Mucosa of descending colon (tissue), 3 donors: ENCODE results near the gene PLA2G4B. TPM values are rescaled to one million over a fixed set of nuclear protein-coding genes. Genes with fewer than 3 reads are reported as not detected.

ENCODE experiments used
- ATAC-seq: fragments of 200-7000 bp; cut with Tn5 transposase; one replicate; pipeline ENCODE4 v1.9.1; 2020; ENCODE audit warnings: mild to moderate bottlenecking, moderate library complexity
- DNase-seq, 3 donors: peaks; one replicate each; pipeline ENCODE4 v3.0.0-alpha.2; 2020
- H3K36me3 ChIP-seq: fragments of 200-600 bp; one replicate; pipeline ENCODE4 v1.8.0; 2021; ENCODE audit warnings: low read depth, mild to moderate bottlenecking
- H3K4me1 ChIP-seq: fragments of 200-600 bp; one replicate; pipeline ENCODE4 v1.8.0; 2021; ENCODE audit warnings: low read depth, mild to moderate bottlenecking
- H3K4me3 ChIP-seq: fragments of 200-600 bp; one replicate; pipeline ENCODE4 v1.8.0; 2021; ENCODE audit warnings: mild to moderate bottlenecking
- H3K9me3 ChIP-seq: fragments of 200-600 bp; one replicate; pipeline ENCODE4 v1.8.0; 2021; ENCODE audit warnings: mild to moderate bottlenecking
- intact Hi-C, 2 donors: fragments of 100-400 bp; cut with DNase I in 1 of 2; cut with micrococcal nuclease in 1 of 2; formaldehyde crosslinking; loops; one replicate each; pipeline versions ENCODE4 v1.11.0 to v1.11.1; 2022; cut with DNase I, micrococcal nuclease
- total RNA-seq, 3 donors: library from RNA; stranded (reverse); fragmentation: NEBNext Ultra II Directional in 2 of 3; extraction: Animal tissue kit (Norgen Biotek cat#: 25700) in 2 of 3; gene quantifications; one replicate each; pipeline versions ENCODE4 v1.2.1 to v1.2.4, GENCODE V29; 2021 to 2023
- TF ChIP-seq, protein P1 (sequence below): fragments of 200-600 bp; IDR thresholded peaks from one replicate; pipeline ENCODE4 v1.8.0; 2022; ENCODE audit warnings: antibody characterized with exemption, mild to moderate bottlenecking
- donor health status: DM: no; HTN: no; CAD: no; lungs with moderate emphysema.
- donor health status: DM: no; HTN: no; CAD: no.
- donor health status: DM: no; HTN: yes; CAD: no.

The PLA2G4B gene
- total RNA-seq, 3 donors from 2014 or later = 5.2 to 9.7 (median 6.4) TPM

DNA sequence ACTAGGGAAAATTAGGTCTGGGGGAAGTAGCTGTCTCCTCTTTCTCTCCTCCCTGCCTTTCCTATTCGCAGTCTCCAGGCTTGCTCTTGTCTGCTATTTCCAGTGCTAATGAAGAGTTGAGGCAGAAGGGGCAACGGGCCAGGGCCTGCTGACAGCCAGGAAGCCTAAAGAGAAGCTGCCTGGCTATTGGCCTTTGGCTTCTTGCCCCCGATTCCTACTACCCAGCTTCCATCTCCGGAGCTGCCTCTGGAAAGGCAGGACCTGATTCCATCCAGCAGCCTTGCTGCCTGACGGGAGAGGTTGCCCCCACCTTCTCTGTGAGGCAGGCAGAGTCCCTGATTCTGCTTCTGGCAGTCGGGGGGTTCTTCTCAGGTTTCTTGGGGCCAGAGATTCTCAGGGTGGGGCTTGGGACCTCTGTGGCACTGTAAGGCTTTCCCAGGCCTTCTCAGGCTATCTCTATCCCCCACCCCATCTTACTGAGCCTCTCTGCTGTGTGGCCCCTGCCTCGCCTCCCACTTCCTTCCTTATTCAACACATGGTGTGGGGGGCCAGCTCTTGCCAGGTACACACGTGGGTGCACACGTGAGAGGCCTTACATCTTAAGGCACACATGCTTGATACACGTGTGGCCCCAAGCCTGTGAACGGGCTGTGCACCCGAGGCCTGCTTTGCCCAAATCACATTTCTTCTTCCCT is 29.0 kb upstream of the PLA2G4B start:
- TF ChIP-seq, protein P1, sequence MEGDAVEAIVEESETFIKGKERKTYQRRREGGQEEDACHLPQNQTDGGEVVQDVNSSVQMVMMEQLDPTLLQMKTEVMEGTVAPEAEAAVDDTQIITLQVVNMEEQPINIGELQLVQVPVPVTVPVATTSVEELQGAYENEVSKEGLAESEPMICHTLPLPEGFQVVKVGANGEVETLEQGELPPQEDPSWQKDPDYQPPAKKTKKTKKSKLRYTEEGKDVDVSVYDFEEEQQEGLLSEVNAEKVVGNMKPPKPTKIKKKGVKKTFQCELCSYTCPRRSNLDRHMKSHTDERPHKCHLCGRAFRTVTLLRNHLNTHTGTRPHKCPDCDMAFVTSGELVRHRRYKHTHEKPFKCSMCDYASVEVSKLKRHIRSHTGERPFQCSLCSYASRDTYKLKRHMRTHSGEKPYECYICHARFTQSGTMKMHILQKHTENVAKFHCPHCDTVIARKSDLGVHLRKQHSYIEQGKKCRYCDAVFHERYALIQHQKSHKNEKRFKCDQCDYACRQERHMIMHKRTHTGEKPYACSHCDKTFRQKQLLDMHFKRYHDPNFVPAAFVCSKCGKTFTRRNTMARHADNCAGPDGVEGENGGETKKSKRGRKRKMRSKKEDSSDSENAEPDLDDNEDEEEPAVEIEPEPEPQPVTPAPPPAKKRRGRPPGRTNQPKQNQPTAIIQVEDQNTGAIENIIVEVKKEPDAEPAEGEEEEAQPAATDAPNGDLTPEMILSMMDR = no peak
- H3K36me3 ChIP-seq = no peaks in the 10 kb centered on the region
- intact Hi-C loops = loop anchor here (5.0 kb wide), 2 partner anchors 37 to 252 kb away; partner anchors contain the start of genes MAPKBP1 (in 2 of the 2) and TYRO3 (in 1 of the 2)
- no peak for DNase-seq
- H3K4me1 ChIP-seq = no peaks in the 10 kb centered on the region
- no peaks in the 10 kb centered on the region for H3K9me3 ChIP-seq
- no peak for ATAC-seq
- no peak overlapping the region for H3K4me3 ChIP-seq

GRCh38 chr15:41810651-41811431 is 27.8 kb upstream of the PLA2G4B start:
- DNase-seq (no peak), ATAC-seq (no peak)
- intact Hi-C loops = loop anchor here (5.0 kb wide), 2 partner anchors 39 to 254 kb away; partner anchors contain the start of genes MAPKBP1 (in 2 of the 2) and TYRO3 (in 1 of the 2)
- Histone ChIP-seq H3K36me3 (no peaks in the 10 kb centered on the region), H3K4me1 (no peaks in the 10 kb centered on the region), H3K4me3 (no peak overlapping the region), H3K9me3 (no peaks in the 10 kb centered on the region)
- TF ChIP-seq, protein P1 = no peak

DNA sequence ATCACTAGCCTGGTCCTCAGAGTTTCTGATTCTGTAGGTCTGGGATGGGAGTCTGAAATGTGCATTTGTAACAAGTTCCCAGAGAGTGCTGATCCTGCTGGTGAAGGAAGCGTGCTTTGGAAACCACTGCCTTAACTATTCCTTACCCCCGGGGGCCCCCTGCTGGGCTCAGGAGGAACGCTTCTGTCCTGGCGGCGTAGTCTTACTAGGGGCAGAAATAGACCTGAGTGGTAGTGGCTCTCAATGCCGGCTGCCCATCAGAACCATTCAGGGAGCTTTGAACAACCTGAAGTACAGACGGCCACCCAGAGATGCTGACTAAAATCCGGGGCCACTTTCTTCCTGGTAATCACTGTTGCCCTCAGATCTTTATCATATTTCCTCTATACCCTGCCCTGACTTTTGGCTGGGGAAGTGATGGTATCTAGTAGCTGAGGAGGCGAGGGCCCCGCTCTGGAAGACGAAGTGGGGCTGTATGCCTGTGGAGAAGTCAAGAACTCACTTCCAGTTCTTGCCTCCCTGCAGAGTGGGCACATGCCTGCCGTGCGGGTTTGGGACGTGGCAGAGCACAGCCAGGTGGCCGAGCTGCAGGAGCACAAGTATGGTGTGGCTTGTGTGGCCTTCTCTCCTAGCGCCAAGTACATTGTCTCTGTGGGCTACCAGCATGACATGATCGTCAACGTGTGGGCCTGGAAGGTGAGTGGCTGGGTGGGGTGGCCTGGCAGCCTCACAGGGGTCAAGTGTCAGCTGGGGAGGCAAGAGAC is 27.0 kb upstream of the PLA2G4B start:
- H3K9me3 ChIP-seq = no peaks in the 10 kb centered on the region
- H3K36me3 ChIP-seq = no peaks in the 10 kb centered on the region
- peak; percentile 76 to 91 (median 88) for DNase-seq

DNA sequence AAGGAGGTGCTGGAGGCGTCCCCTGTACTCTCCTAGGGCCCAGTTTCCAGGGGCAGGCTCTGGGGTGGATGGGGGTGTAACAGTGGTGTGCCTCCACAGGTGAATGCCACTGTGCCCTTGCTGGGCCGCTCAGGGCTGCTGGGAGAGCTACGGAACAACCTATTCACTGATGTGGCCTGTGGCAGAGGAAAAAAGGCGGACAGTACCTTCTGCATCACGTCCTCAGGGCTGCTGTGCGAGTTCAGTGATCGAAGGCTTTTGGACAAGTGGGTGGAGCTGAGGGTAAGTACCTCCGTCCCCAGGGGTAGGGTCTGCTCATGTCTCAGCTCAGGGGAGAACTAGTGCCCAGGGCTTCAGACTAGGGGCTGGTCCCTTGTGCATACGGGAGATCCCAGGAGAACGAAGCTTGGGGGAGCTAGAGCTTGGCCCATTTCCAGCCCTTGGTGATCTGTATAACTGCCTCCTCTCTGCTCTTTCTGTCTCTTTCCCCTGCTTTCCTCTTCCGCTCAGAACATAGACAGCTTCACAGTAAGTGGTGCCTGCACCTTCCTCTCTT is 25.7 kb upstream of the PLA2G4B start:
- no peaks in the 10 kb centered on the region for H3K9me3 ChIP-seq
- no peaks in the 10 kb centered on the region for H3K4me1 ChIP-seq
- ATAC-seq = no peak
- TF ChIP-seq, protein P1 = no peak
- intact Hi-C loops = loop anchor here (5.0 kb wide), 2 partner anchors 41 to 256 kb away; partner anchors contain the start of genes MAPKBP1 (in 2 of the 2) and TYRO3 (in 1 of the 2)
- DNase-seq = no peak
- H3K4me3 ChIP-seq = no peak overlapping the region
- H3K36me3 ChIP-seq = no peaks in the 10 kb centered on the region

More for the DNA sequence above, 27.0 kb upstream of the PLA2G4B start:
- Histone ChIP-seq H3K4me1 (no peaks in the 10 kb centered on the region), H3K4me3 (no peak overlapping the region)
- TF ChIP-seq, protein P1 = peak; percentile 78
- intact Hi-C loops = loop anchor here (5.0 kb wide), 2 partner anchors 39 to 254 kb away; partner anchors contain the start of genes MAPKBP1 (in 2 of the 2) and TYRO3 (in 1 of the 2)
- ATAC-seq = peak; percentile 96

GRCh38 chr15:41813426-41813825 is 25.2 kb upstream of the PLA2G4B start:
- no peaks in the 10 kb centered on the region for H3K4me1 ChIP-seq
- no peak overlapping the region for H3K4me3 ChIP-seq
- H3K9me3 ChIP-seq = no peaks in the 10 kb centered on the region
- intact Hi-C loops = loop anchor here (5.0 kb wide), 2 partner anchors 41 to 256 kb away; partner anchors contain the start of genes MAPKBP1 (in 2 of the 2) and TYRO3 (in 1 of the 2)
- no peak for DNase-seq
- no peaks in the 10 kb centered on the region for H3K36me3 ChIP-seq
- no peak for ATAC-seq
- TF ChIP-seq, protein P1 = no peak
